Neural cell (in vitro differentiated cells): ENCODE measurements around the gene TAF1A. TPM values are rescaled to one million over a fixed set of nuclear protein-coding genes. Genes with fewer than 3 reads are reported as not detected.

ENCODE experiments used
- H2AFZ ChIP-seq: fragments of 200-600, 300-800 bp; sonication (generic), shearing (Covaris generic); 2 replicates; pipeline ENCODE4 v1.6.0; 2014; ENCODE audit warnings: low read depth, mild to moderate bottlenecking, antibody characterized with exemption, low read length, moderate library complexity
- H3F3A ChIP-seq: fragments of 200-600 bp; shearing (Covaris generic); 2 replicates; pipeline ENCODE4 v1.6.1; 2016; ENCODE audit warnings: mild to moderate bottlenecking, moderate library complexity, mixed read lengths, antibody characterized with exemption, low read length; ENCODE audit not compliant: insufficient read depth, poor library complexity, severe bottlenecking
- H3K27ac ChIP-seq: fragments of 200-600, 300-800 bp; sonication (generic), shearing (Covaris generic); 2 replicates; pipeline ENCODE4 v1.5.1; 2014; ENCODE audit warnings: mild to moderate bottlenecking, low read length, moderate library complexity
- H3K27me3 ChIP-seq: fragments of 300-800, 200-600 bp; sonication (generic), shearing (Covaris generic); 2 replicates; pipeline ENCODE4 v1.6.0; 2014; ENCODE audit warnings: mild to moderate bottlenecking, low read depth, low read length, moderate library complexity; ENCODE audit not compliant: insufficient read depth
- H3K36me3 ChIP-seq: fragments of 300-800, 200-600 bp; sonication (generic), shearing (Covaris generic); 2 replicates; pipeline ENCODE4 v1.5.1; 2014; ENCODE audit warnings: mild to moderate bottlenecking, antibody characterized with exemption, low read length, moderate library complexity; ENCODE audit not compliant: insufficient read depth
- H3K4me2 ChIP-seq: fragments of 300-800, 200-600 bp; sonication (generic), shearing (Covaris generic); 2 replicates; pipeline ENCODE4 v1.6.0; 2014; ENCODE audit warnings: mild to moderate bottlenecking, low read length
- H3K4me3 ChIP-seq: fragments of 300-800, 200-600 bp; sonication (generic), shearing (Covaris generic); 2 replicates; pipeline ENCODE4 v1.5.1; 2014; ENCODE audit warnings: mild to moderate bottlenecking, low read length, moderate library complexity
- H3K79me2 ChIP-seq: fragments of 200-600 bp; shearing (Covaris generic); replicated peaks from 2 replicates; pipeline ENCODE4 v1.6.0; 2014; ENCODE audit warnings: mild to moderate bottlenecking, low read length, moderate library complexity; ENCODE audit not compliant: insufficient read depth
- H3K9ac ChIP-seq: fragments of 300-800, 200-600 bp; sonication (generic), shearing (Covaris generic); 2 replicates; pipeline ENCODE4 v1.6.1; 2016; ENCODE audit warnings: mild to moderate bottlenecking, low read length, mixed read lengths
- H3K9me2 ChIP-seq: fragments of 200-600 bp; shearing (Covaris generic); 2 replicates; pipeline ENCODE4 v1.6.1; 2016; ENCODE audit warnings: mild to moderate bottlenecking, low read length, mixed read lengths; ENCODE audit not compliant: insufficient read depth
- H3K9me3 ChIP-seq: fragments of 200-600, 300-800 bp; sonication (generic), shearing (Covaris generic); 2 replicates; pipeline ENCODE4 v1.6.1; 2016; ENCODE audit warnings: mild to moderate bottlenecking, mixed run types, low read length, moderate library complexity, mixed read lengths
- H4K20me1 ChIP-seq: fragments of 200-600 bp; shearing (Covaris generic); 2 replicates; pipeline ENCODE4 v1.6.1; 2016; ENCODE audit warnings: mild to moderate bottlenecking, mixed run types; ENCODE audit not compliant: insufficient read depth
- CTCF ChIP-seq: fragments of 450-650 bp; IDR thresholded peaks from 2 replicates; pipeline ENCODE4 v1.5.1; 2014; ENCODE audit warnings: antibody characterized with exemption, mild to moderate bottlenecking, moderate library complexity; ENCODE audit not compliant: poor library complexity, severe bottlenecking
- EP300 ChIP-seq: fragments of 450-650 bp; conservative IDR thresholded peaks from 2 replicates; pipeline ENCODE4 v1.6.1; 2014; ENCODE audit warnings: antibody characterized with exemption, mild to moderate bottlenecking, moderate library complexity; ENCODE audit not compliant: poor library complexity, severe bottlenecking
- EZH2 ChIP-seq: fragments of 200-600, 300-800 bp; shearing (Covaris generic), sonication (generic); IDR thresholded peaks from 2 replicates; pipeline ENCODE4 v1.6.1; 2014; ENCODE audit warnings: antibody characterized with exemption, low read length, borderline replicate concordance, mild to moderate bottlenecking; ENCODE audit not compliant: insufficient read depth, poor library complexity, severe bottlenecking
- MXI1 ChIP-seq: fragments of 450-650 bp; conservative IDR thresholded peaks from 2 replicates; pipeline ENCODE4 v1.6.1; 2014; ENCODE audit warnings: antibody characterized with exemption, mild to moderate bottlenecking; ENCODE audit not compliant: poor library complexity, severe bottlenecking
- POLR2AphosphoS5 ChIP-seq: IDR thresholded peaks from 2 replicates; pipeline ENCODE4 v1.6.1; 2012
- RAD21 ChIP-seq: fragments of 450-650 bp; conservative IDR thresholded peaks from 2 replicates; pipeline ENCODE4 v1.6.1; 2014; ENCODE audit warnings: antibody characterized with exemption, mild to moderate bottlenecking, moderate library complexity
- REST ChIP-seq: IDR thresholded peaks from 2 replicates; pipeline ENCODE4 v1.6.1; 2012; ENCODE audit warnings: borderline replicate concordance
- SMC3 ChIP-seq: fragments of 450-650 bp; conservative IDR thresholded peaks from 2 replicates; pipeline ENCODE4 v1.6.1; 2014; ENCODE audit warnings: antibody characterized with exemption, mild to moderate bottlenecking, moderate library complexity; ENCODE audit not compliant: poor library complexity
- TAF1 ChIP-seq: IDR thresholded peaks from 2 replicates; pipeline ENCODE4 v1.6.1; 2012; ENCODE audit warnings: low read depth
- polyA plus RNA-seq: library from polyadenylated mRNA; depleted of rRNA; stranded (reverse); fragments of >200 nt; gene quantifications from 2 replicates; pipeline ENCODE4 v1.2.3, GENCODE V29; 2014

The TAF1A gene
- polyA plus RNA-seq, 1 donor from 2014 or later, result 25.5 TPM

GRCh38 chr1:222617367-222617951 is 27.7 kb upstream of the TAF1A start:
- Histone ChIP-seq H3K79me2 (peaks cover 15% of the 10 kb centered on the region), H3F3A (no peaks in the 10 kb centered on the region), H3K9ac (peak overlapping the region; percentile 73), H3K36me3 (no peaks in the 10 kb centered on the region), H3K4me3 (peak overlapping the region; percentile 70), H3K9me2 (no peaks in the 10 kb centered on the region), H3K27me3 (no peaks in the 10 kb centered on the region), H3K27ac (peak overlapping the region; percentile 72), H3K4me2 (peak overlapping the region; percentile 84), H2AFZ (peak overlapping the region; percentile 92), H3K9me3 (no peaks in the 10 kb centered on the region), H4K20me1 (no peaks in the 10 kb centered on the region)
- TF ChIP-seq REST, result peak; percentile 41
- no peak for TF ChIP-seq EZH2
- TF ChIP-seq POLR2AphosphoS5, result peak; percentile 71
- no peak for TF ChIP-seq CTCF
- peak; percentile 59 for TF ChIP-seq MXI1
- TF ChIP-seq EP300, result peak; percentile 39
- no peak for TF ChIP-seq SMC3
- no peak for TF ChIP-seq RAD21
- TF ChIP-seq TAF1, result no peak

- H3F3A ChIP-seq, result no peaks in the 10 kb centered on the region
- H4K20me1 ChIP-seq, result no peaks in the 10 kb centered on the region
- no peak overlapping the region for H3K4me2 ChIP-seq
- H3K79me2 ChIP-seq, result peaks cover 15% of the 10 kb centered on the region
- no peaks in the 10 kb centered on the region for H3K9me2 ChIP-seq
- no peaks in the 10 kb centered on the region for H3K9me3 ChIP-seq
- no peak overlapping the region for H2AFZ ChIP-seq
- TF ChIP-seq CTCF (no peak), POLR2AphosphoS5 (no peak), EZH2 (no peak), EP300 (no peak), SMC3 (no peak), RAD21 (no peak), TAF1 (no peak), MXI1 (no peak), REST (no peak)
- no peak overlapping the region for H3K27ac ChIP-seq
- peak overlapping the region; percentile 73 for H3K9ac ChIP-seq
- H3K36me3 ChIP-seq, result no peaks in the 10 kb centered on the region
- peak overlapping the region; percentile 70 for H3K4me3 ChIP-seq
- H3K27me3 ChIP-seq, result no peaks in the 10 kb centered on the region
Measured at GRCh38 chr1:222616525-222616924, 26.8 kb upstream of the TAF1A start.
